HL-60 (cell line): Measurements from ENCODE around the gene NUB1.

Experiments
- CTCF ChIP-seq: IDR thresholded peaks from one replicate; pipeline ENCODE4 v1.5.1; 2011; ENCODE audit warnings: low read length, control low read depth, inconsistent platforms; ENCODE audit not compliant: insufficient read depth
- POLR2AphosphoS5 ChIP-seq: IDR thresholded peaks from 2 replicates; pipeline ENCODE4 v1.6.1; 2012; ENCODE audit warnings: low read depth

GRCh38 chr7:151336027-151336708, 5.4 kb upstream of the NUB1 start:
- TF ChIP-seq POLR2AphosphoS5 (no peak), CTCF (no peak)
